Colonic mucosa (tissue), 4 donors: ENCODE results near the gene NRBF2. TPM values are rescaled to one million over a fixed set of nuclear protein-coding genes. Genes with fewer than 3 reads are reported as not detected.
"Not testable (repeated sequence)": the region's sequence is repeated elsewhere in the genome, so short reads cannot be mapped to it uniquely, and the experiment has no call there.

Experiments
- DNase-seq: peaks from one replicate; pipeline ENCODE4 v3.0.0-alpha.2; 2020
- H3K27ac ChIP-seq: fragments of 200-600 bp; one replicate; pipeline ENCODE4 v1.8.0; 2021
- H3K27me3 ChIP-seq: fragments of 200-600 bp; one replicate; pipeline ENCODE4 v1.8.0; 2021
- H3K36me3 ChIP-seq: fragments of 200-600 bp; one replicate; pipeline ENCODE4 v1.8.0; 2021
- H3K4me1 ChIP-seq: fragments of 200-600 bp; one replicate; pipeline ENCODE4 v1.8.0; 2021; ENCODE audit warnings: mild to moderate bottlenecking
- H3K4me3 ChIP-seq: fragments of 200-600 bp; one replicate; pipeline ENCODE4 v1.8.0; 2021
- H3K9ac ChIP-seq, 2 donors: one replicate each; pipeline ENCODE4 v1.7.0; 2013; ENCODE audit warnings: control low read depth in 2 of 2, low read depth in 2 of 2, low read length in 2 of 2
- H3K9me3 ChIP-seq: fragments of 200-600 bp; one replicate; pipeline ENCODE4 v1.8.0; 2021
- intact Hi-C: fragments of 100-400 bp; cut with DNase I; formaldehyde crosslinking; loops from one replicate; pipeline ENCODE4 v1.14.1; 2022
- total RNA-seq, 2 donors: library from RNA; stranded (reverse); fragmentation: NEBNext Ultra II Directional in 1 of 2; extraction: Animal tissue kit (Norgen Biotek cat#: 25700) in 1 of 2; gene quantifications; one replicate each; pipeline ENCODE4 v1.2.1, GENCODE V29; 2021
- TF ChIP-seq, protein P1 (sequence below): fragments of 200-600 bp; IDR thresholded peaks from one replicate; pipeline ENCODE4 v1.8.0; 2022; ENCODE audit warnings: antibody characterized with exemption, mild to moderate bottlenecking
- donor health status: healthy.
- donor health status: DM: no; HTN: no; CAD: no.
- donor health status: DM: no; HTN: no; CAD: no.

NRBF2 gene
- total RNA-seq, 2 donors from 2014 or later: 18.7 to 34.9 TPM

DNA sequence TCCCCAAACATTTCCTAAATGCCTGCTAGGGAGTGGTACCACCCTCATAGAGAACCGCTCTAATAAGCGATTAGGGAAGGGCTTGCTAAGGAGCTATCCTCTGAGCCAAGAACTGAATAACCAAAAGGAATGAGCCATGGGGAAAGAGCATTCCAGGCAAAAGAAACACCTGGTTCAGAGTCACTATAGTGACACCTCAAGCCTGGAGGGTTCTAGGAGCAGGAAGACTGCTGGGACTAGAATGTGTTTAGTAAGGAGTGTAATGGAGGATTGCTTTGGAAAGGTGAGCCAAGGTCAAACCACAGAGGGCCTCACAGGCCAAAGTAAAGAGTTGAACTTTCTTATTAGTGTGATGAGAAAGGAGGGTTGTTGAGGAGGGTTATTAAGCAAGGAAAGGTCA, 38.7 kb upstream of the NRBF2 start:
- Histone ChIP-seq H3K4me1 (no peaks in the 10 kb centered on the region), H3K4me3 (no peak overlapping the region), H3K9me3 (no peaks in the 10 kb centered on the region), H3K27ac (no peak overlapping the region), H3K27me3 (no peaks in the 10 kb centered on the region), H3K9ac (no peak overlapping the region), H3K36me3 (no peaks in the 10 kb centered on the region)
- intact Hi-C loops: no loop called here
- TF ChIP-seq, protein P1, sequence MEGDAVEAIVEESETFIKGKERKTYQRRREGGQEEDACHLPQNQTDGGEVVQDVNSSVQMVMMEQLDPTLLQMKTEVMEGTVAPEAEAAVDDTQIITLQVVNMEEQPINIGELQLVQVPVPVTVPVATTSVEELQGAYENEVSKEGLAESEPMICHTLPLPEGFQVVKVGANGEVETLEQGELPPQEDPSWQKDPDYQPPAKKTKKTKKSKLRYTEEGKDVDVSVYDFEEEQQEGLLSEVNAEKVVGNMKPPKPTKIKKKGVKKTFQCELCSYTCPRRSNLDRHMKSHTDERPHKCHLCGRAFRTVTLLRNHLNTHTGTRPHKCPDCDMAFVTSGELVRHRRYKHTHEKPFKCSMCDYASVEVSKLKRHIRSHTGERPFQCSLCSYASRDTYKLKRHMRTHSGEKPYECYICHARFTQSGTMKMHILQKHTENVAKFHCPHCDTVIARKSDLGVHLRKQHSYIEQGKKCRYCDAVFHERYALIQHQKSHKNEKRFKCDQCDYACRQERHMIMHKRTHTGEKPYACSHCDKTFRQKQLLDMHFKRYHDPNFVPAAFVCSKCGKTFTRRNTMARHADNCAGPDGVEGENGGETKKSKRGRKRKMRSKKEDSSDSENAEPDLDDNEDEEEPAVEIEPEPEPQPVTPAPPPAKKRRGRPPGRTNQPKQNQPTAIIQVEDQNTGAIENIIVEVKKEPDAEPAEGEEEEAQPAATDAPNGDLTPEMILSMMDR: no peak
- no peak for DNase-seq

DNA sequence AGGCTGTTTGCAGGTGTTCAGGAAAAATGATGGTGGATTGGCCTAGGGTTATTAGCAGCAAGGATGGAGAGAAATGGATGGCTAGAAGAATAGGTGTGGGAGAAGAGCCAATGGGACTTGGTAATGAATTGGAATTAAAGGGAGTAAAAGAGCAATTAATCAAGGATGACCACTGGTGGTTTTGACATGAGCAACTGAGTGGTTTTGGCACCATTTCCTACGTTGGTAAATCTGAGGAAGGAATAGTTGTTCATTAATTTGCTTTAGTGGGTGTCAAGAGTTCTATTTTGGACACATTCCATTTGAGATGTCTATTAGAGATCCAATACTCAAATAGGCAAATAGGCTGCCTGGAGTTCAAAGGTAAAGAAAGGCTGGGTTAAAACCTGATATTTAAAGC, 38.2 kb upstream of the NRBF2 start:
- no peak overlapping the region for H3K4me3 ChIP-seq
- TF ChIP-seq, protein P1: no peak
- no peak overlapping the region for H3K9ac ChIP-seq
- no peaks in the 10 kb centered on the region for H3K36me3 ChIP-seq
- intact Hi-C loops: no loop called here
- no peak overlapping the region for H3K27ac ChIP-seq
- no peaks in the 10 kb centered on the region for H3K27me3 ChIP-seq
- no peak for DNase-seq
- H3K4me1 ChIP-seq: no peaks in the 10 kb centered on the region
- no peaks in the 10 kb centered on the region for H3K9me3 ChIP-seq

DNA sequence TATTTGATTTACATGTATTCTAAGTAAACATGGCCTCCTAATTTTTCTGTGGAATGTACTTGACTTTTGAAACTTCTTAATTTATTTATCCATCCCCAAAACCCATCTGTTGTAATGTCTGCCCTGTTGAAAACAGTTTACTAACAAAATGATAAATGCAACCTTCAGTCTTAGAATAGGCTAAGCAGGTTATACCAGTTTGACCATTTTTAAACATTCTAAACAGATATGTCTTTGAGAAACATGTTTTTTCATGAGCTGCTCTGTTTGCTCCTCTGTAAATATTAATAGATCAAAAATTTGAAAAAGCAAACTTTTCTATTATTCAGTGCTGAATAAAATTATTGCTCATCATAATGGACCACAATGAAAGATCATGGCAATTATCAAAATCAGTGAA, 33.4 kb upstream of the NRBF2 start:
- Histone ChIP-seq H3K4me1 (no peaks in the 10 kb centered on the region), H3K27me3 (no peaks in the 10 kb centered on the region), H3K9me3 (no peaks in the 10 kb centered on the region), H3K4me3 (no peak overlapping the region), H3K36me3 (no peaks in the 10 kb centered on the region), H3K9ac (no peak overlapping the region), H3K27ac (no peak overlapping the region)
- intact Hi-C loops: no loop called here
- TF ChIP-seq, protein P1: no peak
- DNase-seq: no peak

- DNase-seq, intact Hi-C loops, H3K27me3 ChIP-seq: not testable (repeated sequence)
Observed at GRCh38 chr10:63101091-63101490, 32.0 kb upstream of the NRBF2 start.

GRCh38 chr10:63102279-63102883, 30.7 kb upstream of the NRBF2 start:
- DNase-seq, H3K9ac ChIP-seq, H3K4me3 ChIP-seq, H3K9me3 ChIP-seq, H3K36me3 ChIP-seq, H3K27ac ChIP-seq, intact Hi-C loops, H3K27me3 ChIP-seq, H3K4me1 ChIP-seq: not testable (repeated sequence)

More at GRCh38 chr10:63101091-63101490, 32.0 kb upstream of the NRBF2 start:
- not testable (repeated sequence) for H3K4me1 ChIP-seq, H3K4me3 ChIP-seq, H3K9ac ChIP-seq, H3K36me3 ChIP-seq, H3K27ac ChIP-seq, H3K9me3 ChIP-seq

- DNase-seq, H3K9me3 ChIP-seq, H3K27ac ChIP-seq, H3K4me3 ChIP-seq, H3K9ac ChIP-seq, intact Hi-C loops, H3K27me3 ChIP-seq, H3K4me1 ChIP-seq, H3K36me3 ChIP-seq: not testable (repeated sequence)
Observed at GRCh38 chr10:63103178-63103577, 29.9 kb upstream of the NRBF2 start.

- H3K4me1 ChIP-seq: no peaks in the 10 kb centered on the region
- intact Hi-C loops: no loop called here
- no peak overlapping the region for H3K9ac ChIP-seq
- no peaks in the 10 kb centered on the region for H3K27me3 ChIP-seq
- no peak for DNase-seq
- H3K36me3 ChIP-seq: no peaks in the 10 kb centered on the region
- H3K4me3 ChIP-seq: no peak overlapping the region
- TF ChIP-seq, protein P1: no peak
- no peaks in the 10 kb centered on the region for H3K9me3 ChIP-seq
- no peak overlapping the region for H3K27ac ChIP-seq
Observed at GRCh38 chr10:63103971-63104409, 29.1 kb upstream of the NRBF2 start.
